Hematopoietic multipotent progenitor cell treated with erythropoietin and hydrocortisone succinate and interleukin-3 and kit ligand, for 6 days (in vitro differentiated cells): ENCODE results near the gene ATF2.

Experiments used
- DNase-seq: peaks from one replicate; pipeline ENCODE4 v3.0.0-alpha.2; 2015

ATF2 gene

DNA sequence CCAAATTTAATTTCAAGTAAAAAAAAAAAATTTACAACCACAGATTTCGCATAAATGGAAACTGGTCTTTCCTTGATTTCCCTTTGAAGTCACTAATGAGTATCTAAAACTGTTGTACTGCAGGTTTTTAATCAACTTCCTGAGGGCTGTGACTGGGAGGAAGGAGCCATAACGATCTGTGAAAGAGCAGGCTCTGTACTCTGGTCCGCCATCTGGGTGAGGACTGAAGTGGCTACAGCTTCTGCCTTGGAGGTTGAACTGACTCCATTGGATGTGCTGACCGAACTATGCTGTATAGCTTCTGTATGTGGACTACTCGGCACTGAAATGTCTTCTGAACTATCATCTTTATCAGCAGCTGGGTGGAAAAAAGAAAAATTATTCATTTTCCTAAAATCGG, 93.5 kb downstream of the ATF2 start:
- DNase-seq = no peak

DNA sequence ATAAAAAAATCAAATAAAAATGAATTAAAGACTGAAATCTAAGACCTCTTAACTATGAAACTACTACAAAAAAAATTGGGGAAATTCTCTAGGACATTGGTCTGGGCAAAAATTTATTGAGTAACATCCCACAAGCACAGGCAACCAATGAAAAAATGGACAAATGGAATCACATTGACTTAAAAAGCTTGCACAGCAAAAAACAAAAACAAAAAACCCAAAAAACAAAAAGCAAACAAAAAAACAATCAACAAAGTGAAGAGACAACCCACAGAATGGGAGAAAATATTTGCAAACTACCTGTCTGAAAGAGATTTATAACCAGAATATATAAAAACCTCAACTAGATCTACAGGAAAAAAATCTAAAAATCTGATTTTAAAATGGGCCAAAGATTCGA, 99.5 kb downstream of the ATF2 start:
- no peak for DNase-seq

- no peak for DNase-seq
Measured at GRCh38 chr2:175066411-175066810, 101.6 kb downstream of the ATF2 start.

DNA sequence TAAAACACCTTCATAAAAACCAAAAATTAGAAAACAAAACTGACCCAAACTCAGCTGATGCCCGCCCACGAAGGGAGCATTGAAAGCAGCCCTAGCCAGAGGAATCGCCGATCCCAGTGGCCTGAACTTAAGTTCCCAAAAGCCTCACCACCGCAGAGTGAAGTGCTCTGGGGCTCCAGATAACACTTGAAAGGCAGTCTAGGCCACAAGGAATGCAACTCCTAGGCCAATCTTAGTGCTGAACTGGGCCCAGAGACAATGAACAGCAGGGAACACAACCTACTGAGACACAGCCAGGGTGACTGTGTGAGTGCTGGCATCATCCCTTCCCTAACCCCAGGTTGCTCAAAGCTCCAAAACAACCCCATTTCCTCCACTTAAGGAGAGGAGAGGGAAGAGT, 103.2 kb downstream of the ATF2 start:
- DNase-seq = no peak

DNA sequence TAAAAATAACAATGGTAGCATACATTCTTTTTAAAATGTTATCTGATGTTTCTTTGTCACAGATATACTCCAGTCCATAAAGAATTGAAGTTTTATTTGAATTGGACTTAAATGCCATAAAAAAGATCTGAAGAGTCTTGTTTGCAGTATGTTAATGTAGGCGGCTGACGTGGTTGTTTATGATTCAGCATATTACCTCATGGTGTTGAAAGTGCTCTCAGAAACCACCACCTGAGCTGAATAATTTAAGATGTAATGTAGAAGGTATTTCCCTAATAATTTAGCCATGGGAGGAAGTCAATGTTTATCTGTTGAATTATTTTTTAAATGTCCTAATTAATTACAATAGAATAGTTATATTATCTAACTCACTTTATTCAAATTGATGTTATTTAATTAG, 104.3 kb downstream of the ATF2 start:
- no peak for DNase-seq

DNA sequence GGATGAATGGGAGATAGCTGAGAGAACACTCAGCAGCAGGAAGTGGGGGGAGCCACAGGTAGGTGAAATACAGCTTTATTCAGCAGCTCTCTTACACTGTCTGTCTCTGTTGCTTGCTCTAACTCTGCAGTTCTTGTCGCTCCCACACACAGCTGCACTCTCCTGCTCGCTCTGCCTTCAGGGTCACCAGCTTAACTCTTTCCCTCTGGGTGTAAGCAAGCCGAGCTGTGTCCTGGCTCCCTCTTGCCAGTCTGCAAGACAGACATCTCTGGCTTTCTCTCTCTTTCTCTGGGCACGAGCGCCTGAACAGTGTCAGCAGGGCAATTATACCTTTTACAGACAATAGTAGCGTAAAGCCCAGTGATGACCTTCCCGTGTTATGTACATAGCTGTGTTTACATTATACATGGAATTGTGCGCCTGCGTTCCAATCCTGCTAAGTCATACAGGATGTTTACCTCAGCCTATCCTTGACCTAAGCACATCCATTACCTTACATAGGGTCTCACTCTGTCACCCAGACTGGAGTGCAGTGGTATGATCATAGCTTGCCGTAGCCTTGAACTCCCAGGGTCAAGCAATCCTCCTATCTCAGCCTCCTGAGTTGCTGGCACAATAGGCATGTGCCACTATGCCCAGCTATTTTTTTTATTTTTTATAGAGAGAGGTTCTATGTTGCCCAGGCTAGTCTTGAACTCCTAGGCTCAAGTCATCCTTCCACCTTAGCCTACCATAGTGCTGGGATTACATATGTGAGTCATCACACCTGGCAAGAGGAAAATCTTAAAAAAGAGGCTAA, 105.0 kb downstream of the ATF2 start:
- DNase-seq = no peak

DNA sequence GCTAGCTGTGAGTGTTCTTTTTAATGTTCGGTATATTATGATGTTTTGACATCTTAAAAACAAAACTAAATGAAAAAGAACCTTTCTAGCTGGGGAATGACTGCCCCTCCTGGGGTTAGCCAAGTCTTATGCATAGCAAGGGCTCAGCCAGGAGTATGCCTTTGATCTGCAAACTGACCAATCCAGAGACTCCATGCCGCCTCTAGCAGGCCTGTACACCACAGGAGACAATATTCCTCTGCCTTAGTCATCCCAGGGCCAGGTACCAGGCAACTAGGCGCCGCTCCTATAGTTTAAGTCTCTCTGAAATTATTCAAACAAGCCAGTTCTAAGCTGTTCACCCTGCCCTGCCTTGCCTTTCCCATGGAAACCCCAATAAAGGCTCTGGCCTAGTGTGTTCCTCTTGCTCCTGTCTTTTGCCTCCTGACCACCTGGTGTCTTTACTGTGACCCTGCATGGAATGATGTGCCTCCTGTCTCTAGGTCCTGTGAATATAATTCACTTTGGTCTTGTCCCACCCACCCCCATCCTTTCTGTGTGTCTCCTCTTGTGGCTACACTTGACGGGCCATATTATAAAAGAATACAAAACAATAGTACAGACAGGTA, 110.8 kb downstream of the ATF2 start:
- DNase-seq = no peak

DNA sequence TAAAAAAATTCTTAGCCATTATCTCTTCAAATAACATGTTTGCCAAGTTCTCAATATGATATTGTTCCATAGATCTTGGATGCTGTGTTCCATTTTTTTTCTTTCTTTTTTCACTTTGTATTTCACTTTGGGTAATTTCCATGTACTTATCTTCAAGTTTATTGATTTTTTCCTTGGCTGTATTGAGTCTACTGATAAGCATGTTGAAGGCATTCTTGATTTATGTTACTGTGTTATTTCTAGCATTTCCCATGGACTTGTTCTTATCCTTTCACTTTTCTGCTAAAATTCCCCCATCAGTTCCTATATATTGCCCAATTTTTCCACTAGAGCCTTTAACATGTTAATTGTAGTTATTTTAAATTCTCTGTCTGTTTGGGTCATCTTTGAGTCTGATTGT, 112.0 kb downstream of the ATF2 start:
- no peak for DNase-seq

DNA sequence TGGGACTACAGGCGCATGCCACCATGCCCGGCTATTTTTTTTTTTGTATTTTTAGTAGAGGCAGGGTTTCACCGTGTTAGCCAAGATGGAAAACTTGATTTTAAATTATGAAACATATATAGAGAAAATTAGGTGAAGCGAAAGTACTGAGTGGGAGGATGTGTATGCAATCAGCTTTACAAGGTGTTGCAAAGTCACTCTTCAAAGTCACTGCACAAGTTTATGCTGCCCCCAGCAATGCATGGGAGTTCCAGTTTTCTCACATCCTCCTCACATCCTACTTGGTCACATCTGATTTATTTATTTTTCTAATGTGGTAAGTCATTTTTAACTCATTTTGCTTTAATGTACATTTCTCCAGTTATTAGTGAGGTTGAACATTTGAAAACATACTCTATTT, 113.7 kb downstream of the ATF2 start:
- no peak for DNase-seq

DNA sequence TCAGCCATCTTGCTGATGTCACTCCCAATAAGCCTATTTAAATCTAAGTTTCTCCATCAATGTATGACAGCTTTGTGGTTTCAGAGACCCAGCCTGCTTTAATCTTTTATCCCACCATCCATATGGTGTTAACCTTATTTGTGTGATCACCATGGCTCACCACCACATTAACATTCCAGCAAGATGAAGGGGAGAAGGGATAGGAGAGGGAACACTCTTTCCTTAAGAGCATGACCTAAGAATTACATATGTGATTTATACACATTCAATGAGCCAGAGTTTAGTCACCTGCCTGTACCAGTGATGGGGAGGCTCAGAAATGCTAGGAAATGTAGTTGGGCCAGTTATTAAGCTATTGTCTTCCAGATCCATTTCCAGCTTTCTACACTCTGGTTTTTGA, 118.3 kb downstream of the ATF2 start:
- no peak for DNase-seq

- no peak for DNase-seq
Measured at GRCh38 chr2:175048275-175048674, 119.7 kb downstream of the ATF2 start.

DNA sequence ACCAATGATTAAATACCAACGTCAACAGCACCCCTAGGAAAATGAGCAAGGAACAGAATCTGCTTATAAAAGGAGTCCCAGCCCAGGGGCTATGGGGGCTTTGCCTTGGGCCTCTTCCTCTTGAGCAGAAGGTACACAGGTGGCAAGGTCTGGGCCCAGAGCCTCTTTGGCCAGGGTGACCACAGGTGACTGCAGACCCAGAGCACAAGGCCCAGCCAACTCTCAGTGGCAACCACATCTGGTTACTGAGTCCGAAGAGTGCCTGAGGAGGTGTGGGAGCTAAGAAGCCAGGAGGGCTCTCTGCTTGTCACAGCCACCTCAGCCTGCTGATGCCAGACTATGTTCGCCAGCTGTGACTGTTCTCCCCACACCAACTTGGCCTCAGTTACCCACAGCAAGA, 128.5 kb downstream of the ATF2 start:
- DNase-seq = no peak

DNA sequence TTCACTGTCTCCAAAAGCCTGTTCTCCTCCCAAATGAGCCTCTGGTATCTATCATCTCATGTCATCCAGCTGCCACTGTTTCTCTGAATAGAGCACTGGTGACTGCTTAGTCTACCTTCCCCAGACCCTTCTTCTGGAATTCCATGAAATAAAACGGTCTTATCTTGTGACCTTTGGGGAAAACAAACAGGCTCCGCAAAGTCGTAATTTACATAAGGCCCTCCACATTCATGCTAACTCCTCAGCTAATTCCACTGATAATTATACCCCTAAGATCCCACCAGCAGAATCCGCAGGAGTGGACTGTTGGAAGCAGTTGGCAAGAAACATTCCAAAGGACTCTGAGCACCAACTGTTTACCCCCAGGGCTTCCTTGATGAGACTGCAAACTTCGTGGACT, 129.0 kb downstream of the ATF2 start:
- DNase-seq = no peak

GRCh38 chr2:175037941-175038340, 130.1 kb downstream of the ATF2 start:
- DNase-seq = no peak

DNA sequence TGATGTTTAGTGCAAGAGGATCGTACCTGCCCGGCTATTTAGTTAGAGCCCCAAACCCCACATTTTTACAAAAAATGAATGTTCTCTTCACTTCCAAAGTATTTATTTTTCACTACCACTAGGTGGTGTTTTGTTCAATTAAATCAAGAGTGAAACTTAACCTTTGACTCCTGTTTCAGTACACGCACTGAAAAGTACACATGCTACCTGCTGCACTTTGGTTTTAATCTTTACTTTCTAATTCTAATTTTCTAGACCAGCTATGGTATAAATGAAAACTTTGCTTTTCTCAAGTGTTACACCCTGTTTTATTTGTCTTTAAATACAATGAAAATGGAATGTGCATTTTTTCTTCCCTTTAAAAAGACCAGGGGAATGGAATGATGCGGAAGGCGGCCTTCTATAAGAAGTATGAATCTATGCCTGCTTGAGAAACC, 131.4 kb downstream of the ATF2 start:
- peak; percentile 80 for DNase-seq

DNA sequence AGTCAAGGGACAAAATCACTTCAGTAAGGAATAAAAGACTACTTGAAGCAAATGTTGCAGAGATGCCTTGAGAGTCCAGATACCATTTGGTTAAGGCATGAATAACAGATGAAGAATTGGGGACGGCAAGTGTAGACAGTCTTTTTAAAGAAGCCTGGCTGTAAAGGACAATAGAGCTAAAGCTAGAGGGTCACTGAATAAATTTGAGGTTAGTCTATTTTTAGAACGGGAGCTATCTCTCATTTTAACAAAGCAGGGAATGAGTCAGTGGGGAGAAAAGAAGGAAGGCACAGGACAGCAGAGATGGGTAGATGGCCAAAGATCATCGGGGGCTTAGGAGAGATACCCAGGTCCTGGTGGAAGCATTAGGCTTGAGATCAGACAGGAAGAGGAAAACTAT, 132.2 kb downstream of the ATF2 start:
- no peak for DNase-seq

DNA sequence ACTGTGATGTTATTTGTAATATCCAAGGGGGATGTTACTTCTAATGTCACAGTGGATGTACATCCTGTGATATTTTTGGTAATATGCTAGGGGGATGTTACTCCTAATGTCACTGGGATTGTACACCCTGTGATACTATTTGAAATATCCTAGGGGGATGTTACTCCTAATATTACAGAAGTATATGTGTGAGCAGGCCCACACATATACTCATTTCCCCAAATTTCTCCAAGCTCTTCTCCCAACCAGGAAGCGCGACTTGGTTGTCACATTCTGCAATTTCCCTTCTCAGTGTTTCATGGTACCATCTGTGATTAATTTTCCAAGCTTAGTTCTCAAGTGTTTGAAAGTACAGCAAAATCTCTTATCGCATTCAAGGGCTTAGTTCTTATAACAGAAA, 133.3 kb downstream of the ATF2 start:
- no peak for DNase-seq

- peak; percentile 60 for DNase-seq
Measured at GRCh38 chr2:175030380-175031271, 137.4 kb downstream of the ATF2 start.

GRCh38 chr2:175027755-175028154, 140.2 kb downstream of the ATF2 start:
- no peak for DNase-seq

DNA sequence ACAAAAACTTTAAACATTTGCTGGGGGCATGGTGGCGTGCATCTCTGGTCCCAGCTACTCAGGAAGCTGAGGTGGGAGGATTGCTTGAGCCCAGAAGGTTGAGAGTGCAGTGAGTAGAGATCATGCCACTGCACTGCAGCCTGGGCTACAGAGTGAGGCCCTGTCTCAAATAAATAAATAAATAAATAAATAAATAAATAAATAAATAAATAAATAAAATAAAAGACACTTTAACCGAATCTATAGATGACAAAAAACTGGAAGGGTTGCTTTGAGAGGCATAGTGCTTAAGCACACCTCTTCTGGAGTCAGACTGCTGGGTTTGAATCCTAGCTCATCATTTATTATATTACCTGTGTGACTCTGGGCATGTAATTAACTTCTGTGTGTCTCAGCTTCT, 141.6 kb downstream of the ATF2 start:
- no peak for DNase-seq

GRCh38 chr2:175025946-175026345, 142.1 kb downstream of the ATF2 start:
- DNase-seq = no peak

DNA sequence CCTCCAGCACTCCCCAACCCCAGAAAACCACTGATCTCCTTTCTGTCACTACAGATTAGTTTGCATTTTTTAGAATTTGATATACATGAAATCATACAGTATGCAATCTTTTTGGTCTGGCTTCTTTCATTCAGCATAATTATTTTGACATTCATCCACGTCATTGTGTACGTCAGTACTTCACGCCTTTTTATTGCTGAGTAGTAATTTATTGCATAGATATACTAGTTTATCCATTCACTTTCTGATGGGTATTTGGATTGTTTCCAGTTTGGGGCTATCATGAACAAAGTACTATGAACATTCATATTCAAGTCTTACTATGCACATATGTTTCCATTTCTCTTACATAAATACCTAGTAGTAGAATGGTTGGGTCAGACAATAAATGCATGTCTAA, 142.8 kb downstream of the ATF2 start:
- DNase-seq = no peak

GRCh38 chr2:175022923-175023322, 145.1 kb downstream of the ATF2 start:
- DNase-seq = no peak
